Activated gamma-delta T cell treated with Interleukin-2 at 50 U/mL for 16 hours (primary cell): ENCODE results near the gene FILIP1L.

Source experiments
- DNase-seq: peaks from one replicate; pipeline ENCODE4 v3.0.0-alpha.2; 2020

Gene FILIP1L

GRCh38 chr3:100006570-100007271 is 107.6 kb downstream of the FILIP1L start:
- no peak for DNase-seq

DNA sequence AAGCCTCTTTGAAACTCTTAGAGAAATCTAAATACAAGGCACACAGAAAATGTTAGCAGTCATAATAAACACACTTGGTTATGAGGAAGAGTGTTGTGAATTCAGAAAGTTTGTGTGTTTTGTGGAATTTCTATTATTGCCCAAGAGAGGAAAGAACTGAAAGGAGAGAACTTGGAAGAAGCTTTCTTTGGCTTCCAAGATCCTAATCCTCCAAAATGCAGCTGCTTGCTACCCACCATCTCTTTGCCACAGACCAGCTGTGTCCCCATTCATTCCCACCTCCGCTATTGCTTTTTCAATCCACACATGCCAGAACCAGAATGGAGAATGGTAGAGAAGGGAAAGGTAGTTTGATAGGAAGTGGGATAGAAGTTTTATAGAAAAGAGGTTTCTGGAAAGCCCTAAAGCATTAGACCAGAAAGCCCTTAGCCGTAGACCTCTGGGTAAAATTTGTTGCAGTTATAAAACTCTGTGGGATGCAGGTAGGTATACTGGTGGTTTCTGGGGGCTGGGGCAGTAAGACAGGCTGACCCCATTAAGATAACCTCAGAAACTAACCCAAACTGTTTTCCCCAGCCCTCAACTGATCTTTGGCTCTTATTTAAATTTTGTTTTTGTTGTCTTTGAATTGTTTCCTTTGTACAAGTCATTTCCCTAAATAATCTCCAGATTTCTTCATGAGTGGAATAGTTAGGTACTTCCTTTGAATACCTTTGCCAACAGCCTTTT is 108.5 kb downstream of the FILIP1L start:
- DNase-seq: no peak

GRCh38 chr3:100004931-100005330 is 109.4 kb downstream of the FILIP1L start:
- no peak for DNase-seq

- DNase-seq: no peak
These were observed 110.4 kb downstream of the FILIP1L start for GRCh38 chr3:100003609-100004503.

DNA sequence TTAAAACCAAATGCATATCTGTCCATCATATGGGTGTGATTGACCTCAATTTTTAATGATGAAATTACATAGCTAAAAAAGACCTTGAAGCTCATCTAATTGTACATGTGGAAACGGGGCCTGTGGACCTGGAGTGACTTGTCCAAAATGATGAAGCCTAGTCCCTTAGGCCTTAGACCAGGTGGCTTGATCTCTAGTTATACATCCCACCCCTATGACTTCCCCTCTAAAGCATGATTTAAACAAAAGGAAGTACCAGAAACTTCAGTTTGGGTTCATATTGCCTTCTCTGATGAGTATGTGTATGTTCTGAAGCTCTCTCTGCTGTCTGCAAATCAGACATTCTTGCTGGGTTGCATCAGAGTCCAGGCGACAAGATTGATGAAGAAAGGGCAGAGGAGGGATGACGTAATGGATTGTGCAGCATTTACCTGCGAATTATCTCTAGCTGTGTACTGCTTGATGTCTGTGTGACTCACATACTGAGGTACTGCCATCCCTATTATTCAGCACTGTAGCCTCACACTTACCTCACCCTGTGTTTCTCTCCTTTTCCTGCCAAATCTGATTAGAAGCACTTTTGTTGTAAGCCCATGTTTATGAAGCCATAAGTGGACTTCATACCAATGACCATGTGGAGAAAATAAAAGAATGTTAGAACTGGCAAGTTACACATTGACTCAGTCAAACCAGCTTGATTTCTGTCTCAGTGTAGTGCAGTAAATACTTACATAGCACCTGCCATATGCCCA is 111.5 kb downstream of the FILIP1L start:
- no peak for DNase-seq

- DNase-seq: no peak
These were observed 112.6 kb downstream of the FILIP1L start for GRCh38 chr3:100001526-100002270.

DNA sequence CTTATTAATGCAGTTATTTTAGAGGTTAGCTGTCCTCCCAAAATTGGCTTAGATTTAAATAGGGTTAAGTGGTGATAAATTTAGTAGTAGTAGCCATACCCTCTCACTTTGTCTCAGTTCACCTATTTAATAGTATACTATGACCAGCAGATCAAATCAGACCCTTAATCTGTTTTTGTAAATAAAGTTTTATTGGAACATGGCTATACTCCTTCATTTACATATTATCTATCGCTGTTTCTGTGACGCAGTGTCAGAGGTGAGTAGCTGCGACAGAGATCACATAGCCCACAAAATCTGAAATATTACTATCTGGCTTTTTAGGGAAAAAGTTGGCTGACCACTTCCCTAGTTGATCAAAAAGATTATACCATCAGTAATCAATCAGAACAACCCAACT is 113.2 kb downstream of the FILIP1L start:
- no peak for DNase-seq

GRCh38 chr3:99999536-99999935 is 114.8 kb downstream of the FILIP1L start:
- DNase-seq: no peak

GRCh38 chr3:99997293-99997692 is 117.0 kb downstream of the FILIP1L start:
- DNase-seq: no peak

- DNase-seq: no peak
These were observed 124.1 kb downstream of the FILIP1L start for GRCh38 chr3:99990179-99990578.

GRCh38 chr3:99984668-99985067 is 129.6 kb downstream of the FILIP1L start:
- DNase-seq: no peak

GRCh38 chr3:99984139-99984538 is 130.2 kb downstream of the FILIP1L start:
- no peak for DNase-seq

- DNase-seq: no peak
These were observed 131.7 kb downstream of the FILIP1L start for GRCh38 chr3:99982650-99983049.

DNA sequence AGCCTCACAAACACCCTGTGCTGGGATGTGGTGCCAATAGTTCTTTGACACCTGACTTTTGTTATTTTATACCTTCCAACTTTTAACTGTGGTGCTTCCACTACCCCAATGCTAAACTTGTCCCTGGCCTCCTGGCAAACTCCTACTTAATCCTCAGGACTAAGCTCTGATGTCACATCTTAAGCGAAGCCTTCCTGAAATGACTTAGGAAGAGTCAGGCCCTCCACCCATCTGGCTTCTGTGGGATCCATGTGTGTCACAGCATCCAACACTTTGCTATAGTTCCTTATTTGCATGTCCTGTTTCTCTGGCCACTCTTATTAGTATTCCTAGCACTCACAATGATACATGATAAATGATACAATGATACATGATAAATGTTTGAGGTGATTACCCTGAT is 133.2 kb downstream of the FILIP1L start:
- no peak for DNase-seq

- no peak for DNase-seq
These were observed 133.7 kb downstream of the FILIP1L start for GRCh38 chr3:99980606-99981005.

- no peak for DNase-seq
These were observed 136.1 kb downstream of the FILIP1L start for GRCh38 chr3:99978221-99978620.

DNA sequence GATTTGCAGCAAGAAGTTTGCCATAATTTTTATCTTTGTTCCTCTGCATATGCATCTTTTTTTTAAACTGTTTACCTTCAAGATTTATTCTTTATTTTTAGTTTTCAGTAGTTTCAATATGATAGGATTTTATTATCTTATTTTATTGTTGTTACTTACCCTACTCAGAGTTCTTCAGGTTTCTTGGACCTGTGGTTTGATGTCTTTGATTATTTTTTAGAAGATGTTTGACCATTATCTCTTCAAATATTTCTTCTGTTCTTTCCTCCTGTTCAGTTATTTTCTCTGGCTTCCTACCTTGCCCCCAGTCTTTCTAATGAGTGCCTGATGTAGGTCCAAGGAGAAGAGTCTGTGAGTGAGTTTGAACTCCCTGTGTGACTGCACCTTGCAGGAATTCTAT is 137.7 kb downstream of the FILIP1L start:
- DNase-seq: no peak

GRCh38 chr3:99974989-99975388 is 139.3 kb downstream of the FILIP1L start:
- DNase-seq: no peak

DNA sequence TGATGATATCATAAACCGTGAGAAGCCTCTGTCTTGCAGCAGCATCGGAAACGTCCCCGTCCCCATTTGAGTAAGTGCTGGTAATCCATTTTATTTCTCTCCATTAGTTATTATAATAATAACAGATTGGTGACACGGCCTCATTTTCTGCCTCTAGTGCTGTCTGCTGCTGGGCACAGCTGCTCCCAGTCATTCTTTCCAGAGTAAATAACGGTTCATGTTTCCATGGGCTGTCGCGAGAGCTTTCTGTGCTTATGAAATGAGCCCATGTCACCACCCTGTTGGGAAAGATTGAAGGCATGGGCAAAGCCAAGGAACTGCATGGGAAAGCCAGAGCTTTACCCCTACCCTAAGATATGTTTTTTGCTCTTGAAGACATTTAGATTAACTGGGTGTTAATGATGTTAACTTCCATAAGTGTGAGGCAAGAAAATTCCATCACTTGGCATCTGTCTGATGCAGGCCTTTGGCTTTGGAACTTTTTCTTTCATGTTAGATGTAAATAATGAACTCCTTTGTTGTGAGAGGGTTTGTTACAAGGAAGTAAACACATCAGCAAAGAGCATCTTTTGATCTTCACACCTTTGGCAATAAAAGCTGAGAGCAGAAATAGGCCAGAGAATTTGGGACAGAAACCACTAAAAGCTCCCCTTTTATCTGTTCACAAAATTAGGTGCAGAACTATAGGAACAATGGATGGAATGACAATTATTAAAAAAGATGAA is 141.8 kb downstream of the FILIP1L start:
- no peak for DNase-seq

- no peak for DNase-seq
These were observed 142.5 kb downstream of the FILIP1L start for GRCh38 chr3:99971761-99972160.

DNA sequence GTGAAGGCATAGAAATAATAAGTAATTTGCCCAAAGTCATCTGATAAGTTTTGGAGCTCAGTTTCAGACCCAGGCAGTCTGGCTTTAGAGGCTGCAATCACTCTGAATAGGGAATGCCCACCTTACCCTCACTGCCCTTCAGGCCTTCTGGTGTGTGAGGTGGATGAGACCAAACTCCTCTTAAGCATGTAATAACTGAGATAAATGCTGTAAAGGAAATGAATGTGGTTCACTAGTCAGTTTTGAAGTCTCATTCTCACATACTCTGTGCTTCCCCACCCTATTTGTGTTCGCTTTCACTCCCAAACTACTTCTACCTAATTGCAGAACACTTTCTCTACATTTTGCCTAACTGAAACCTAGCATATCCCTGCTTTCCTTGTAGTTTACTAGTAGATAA is 144.1 kb downstream of the FILIP1L start:
- no peak for DNase-seq
